CD8-positive, alpha-beta memory T cell (primary cell): ENCODE measurements around the gene PAEP. TPM values are rescaled to one million over a fixed set of nuclear protein-coding genes. Genes with fewer than 3 reads are reported as not detected.
"Not testable (repeated sequence)": the region's sequence is repeated elsewhere in the genome, so short reads cannot be mapped to it uniquely, and the experiment has no call there.

Experiments used
- CTCF ChIA-PET: fragments of 350-600 bp; sonication (Branson Sonifier 250); formaldehyde crosslinking; loops from one replicate; lab custom pipeline; 2021; ENCODE audit warnings: antibody characterized with exemption; lab: Charles Lee
- POLR2A ChIA-PET: fragments of 350-600 bp; sonication (Branson Sonifier 250); formaldehyde crosslinking; loops from one replicate; lab custom pipeline; 2021; ENCODE audit warnings: antibody characterized with exemption; lab: Charles Lee
- DNase-seq, 5 donors: peaks; one replicate each; pipeline versions ENCODE4 v3.0.0 to v3.0.0-alpha.2; 2020 to 2022; ENCODE audit warnings: mixed read lengths in 1 of 5
- H3K27ac ChIP-seq: one replicate; pipeline ENCODE4 v1.7.0; 2013; ENCODE audit warnings: low read depth, mild to moderate bottlenecking, low read length, moderate library complexity
- H3K27me3 ChIP-seq: 2 replicates; pipeline ENCODE4 v1.7.0; 2013; ENCODE audit warnings: low read length, mild to moderate bottlenecking; ENCODE audit not compliant: insufficient read depth, poor library complexity, severe bottlenecking
- H3K36me3 ChIP-seq: 2 replicates; pipeline ENCODE4 v1.7.0; 2013; ENCODE audit warnings: mild to moderate bottlenecking, low read length, moderate library complexity; ENCODE audit not compliant: insufficient read depth
- H3K4me1 ChIP-seq: 2 replicates; pipeline ENCODE4 v1.7.0; 2013; ENCODE audit warnings: mild to moderate bottlenecking, low read length, moderate library complexity; ENCODE audit not compliant: insufficient read depth
- H3K4me3 ChIP-seq: 2 replicates; pipeline ENCODE4 v1.7.0; 2013; ENCODE audit warnings: mild to moderate bottlenecking, low read length
- H3K9me3 ChIP-seq: 2 replicates; pipeline ENCODE4 v1.7.0; 2013; ENCODE audit warnings: mild to moderate bottlenecking, low read length
- H3K27ac Mint-ChIP-seq, 8 donors: one replicate each; pipeline ENCODE4 v1.8.0; 2020 to 2021; ENCODE audit warnings: mixed read lengths in 8 of 8, mild to moderate bottlenecking in 6 of 8, inconsistent platforms in 3 of 8, moderate library complexity in 3 of 8
- H3K27me3 Mint-ChIP-seq, 2 donors: one replicate each; pipeline ENCODE4 v1.8.0; 2020 to 2021; ENCODE audit warnings: mixed read lengths in 2 of 2, mild to moderate bottlenecking in 1 of 2, moderate library complexity in 1 of 2
- H3K36me3 Mint-ChIP-seq, 3 donors: one replicate each; pipeline ENCODE4 v1.8.0; 2020 to 2021; ENCODE audit warnings: mixed read lengths in 3 of 3, inconsistent platforms in 1 of 3, mild to moderate bottlenecking in 1 of 3
- H3K4me1 Mint-ChIP-seq, 3 donors: one replicate each; pipeline ENCODE4 v1.8.0; 2020 to 2021; ENCODE audit warnings: mixed read lengths in 3 of 3, inconsistent platforms in 1 of 3, mild to moderate bottlenecking in 1 of 3
- H3K4me3 Mint-ChIP-seq, 7 donors: one replicate each; pipeline ENCODE4 v1.8.0; 2020 to 2021; ENCODE audit warnings: mixed read lengths in 7 of 7, mild to moderate bottlenecking in 6 of 7, moderate library complexity in 4 of 7, inconsistent platforms in 2 of 7
- H3K9me3 Mint-ChIP-seq, 5 donors: one replicate each; pipeline ENCODE4 v1.8.0; 2020 to 2022; ENCODE audit warnings: mixed read lengths in 5 of 5, mild to moderate bottlenecking in 3 of 5, moderate library complexity in 2 of 5, inconsistent platforms in 1 of 5
- polyA plus RNA-seq: library from polyadenylated mRNA; unstranded; fragments of 300-500 nt; fragmentation: Illumina TruSeq; gene quantifications from one replicate; pipeline ENCODE4 v1.2.3, GENCODE V29; 2021
- total RNA-seq, 2 experiments: library from RNA; stranded (reverse); gene quantifications; one replicate each; pipeline ENCODE4 v1.2.3, GENCODE V29; 2021

The PAEP gene
- total and polyA plus RNA-seq, 3 experiments from 2014 or later: not detected

GRCh38 chr9:135544981-135545635 is 16.4 kb upstream of the PAEP start:
- no peaks in the 10 kb centered on the region for H3K36me3 ChIP-seq
- DNase-seq: no peak
- CTCF ChIA-PET: no interaction called here

GRCh38 chr9:135545646-135546176 is 15.8 kb upstream of the PAEP start, which contains the start of gene OBP2A:
Gene OBP2A (plus strand): TSS chr9:135546126. CDS start chr9:135546181, 55 bp downstream.
- POLR2A ChIA-PET, H3K27me3 Mint-ChIP-seq, H3K9me3 ChIP-seq, H3K36me3 Mint-ChIP-seq, H3K4me3 Mint-ChIP-seq, H3K27me3 ChIP-seq, H3K4me1 Mint-ChIP-seq, H3K4me3 ChIP-seq, DNase-seq, H3K27ac ChIP-seq, H3K4me1 ChIP-seq, H3K9me3 Mint-ChIP-seq, H3K36me3 ChIP-seq, H3K27ac Mint-ChIP-seq, CTCF ChIA-PET: not testable (repeated sequence)

More at GRCh38 chr9:135544981-135545635, 16.4 kb upstream of the PAEP start:
- H3K27me3 Mint-ChIP-seq: peaks cover 6% of the 10 kb centered on the region in 2 donors
- no peak overlapping the region for H3K27ac ChIP-seq
- POLR2A ChIA-PET: no interaction called here
- no peaks in the 10 kb centered on the region for H3K27me3 ChIP-seq
- no peak overlapping the region for H3K4me3 ChIP-seq
- no peaks in the 10 kb centered on the region for H3K4me1 ChIP-seq
- no peaks in the 10 kb centered on the region for H3K9me3 Mint-ChIP-seq
- no peak overlapping the region for H3K4me3 Mint-ChIP-seq
- no peaks in the 10 kb centered on the region for H3K4me1 Mint-ChIP-seq
- no peaks in the 10 kb centered on the region for H3K36me3 Mint-ChIP-seq
- no peaks in the 10 kb centered on the region for H3K9me3 ChIP-seq
- no peak overlapping the region for H3K27ac Mint-ChIP-seq

GRCh38 chr9:135546792-135547617 is 14.6 kb upstream of the PAEP start:
- H3K4me3 Mint-ChIP-seq, DNase-seq, H3K27ac ChIP-seq, H3K9me3 ChIP-seq, CTCF ChIA-PET, H3K9me3 Mint-ChIP-seq, H3K4me1 ChIP-seq, H3K36me3 ChIP-seq, POLR2A ChIA-PET, H3K27me3 ChIP-seq, H3K4me1 Mint-ChIP-seq, H3K27ac Mint-ChIP-seq, H3K4me3 ChIP-seq, H3K36me3 Mint-ChIP-seq: not testable (repeated sequence)
- peaks cover 9 to 10% of the 10 kb centered on the region in 2 donors for H3K27me3 Mint-ChIP-seq

DNA sequence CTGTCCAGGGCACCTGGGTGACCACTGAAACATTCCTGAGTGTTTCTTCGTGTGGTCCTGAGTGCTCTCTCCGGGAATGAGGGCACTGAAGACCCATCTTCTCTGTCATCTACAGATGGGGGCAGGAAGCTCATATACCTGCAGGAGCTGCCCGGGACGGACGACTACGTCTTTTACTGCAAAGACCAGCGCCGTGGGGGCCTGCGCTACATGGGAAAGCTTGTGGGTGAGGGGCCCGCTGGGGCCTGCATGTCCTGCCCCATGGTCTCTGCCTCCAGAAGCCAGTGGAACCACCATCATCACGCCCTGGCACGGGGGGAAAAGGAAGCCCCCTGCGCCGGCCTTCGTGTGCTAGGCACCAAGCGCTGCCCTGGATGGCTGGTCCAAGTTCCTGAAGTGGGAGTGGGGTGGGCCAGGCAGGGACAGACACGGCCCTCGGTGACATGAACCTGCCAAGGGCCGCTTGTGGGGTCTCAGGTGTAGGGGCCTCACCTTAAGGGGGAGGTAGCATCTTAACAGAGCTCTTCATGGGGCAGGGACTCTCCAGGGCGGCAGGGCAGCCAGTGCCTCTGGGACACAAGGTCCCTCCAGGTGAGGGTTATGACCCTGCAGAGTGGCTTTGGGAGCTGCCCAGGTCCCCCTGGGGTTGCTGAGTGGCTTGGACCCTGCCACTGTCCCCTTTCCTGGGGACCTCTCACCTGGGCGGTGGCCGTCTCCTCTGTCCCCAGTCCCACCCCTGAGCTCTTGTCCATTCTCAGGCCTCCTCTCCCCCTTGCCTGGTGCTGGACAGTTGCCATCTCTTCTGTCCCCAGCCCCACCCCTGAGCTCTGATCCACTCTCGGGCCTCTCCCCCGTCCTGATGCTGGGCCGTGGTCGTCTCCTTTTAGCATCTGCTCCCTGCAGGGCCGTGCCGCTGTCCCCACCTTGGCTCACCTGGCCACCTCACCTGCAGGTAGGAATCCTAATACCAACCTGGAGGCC is 13.5 kb upstream of the PAEP start:
- DNase-seq: no peak
- CTCF ChIA-PET: interaction anchor here (0.6 to 1.2 kb wide), 2 partner anchors 18 to 114 kb away, joined by 3 read pairs; no protein-coding TSS in a partner anchor
- no peak overlapping the region for H3K27ac Mint-ChIP-seq
- no peaks in the 10 kb centered on the region for H3K4me1 Mint-ChIP-seq
- H3K9me3 Mint-ChIP-seq: no peaks in the 10 kb centered on the region
- no peaks in the 10 kb centered on the region for H3K36me3 Mint-ChIP-seq
- no peaks in the 10 kb centered on the region for H3K36me3 ChIP-seq
- POLR2A ChIA-PET: no interaction called here
- no peaks in the 10 kb centered on the region for H3K9me3 ChIP-seq
- no peak overlapping the region for H3K27ac ChIP-seq
- no peaks in the 10 kb centered on the region for H3K4me1 ChIP-seq
- H3K27me3 Mint-ChIP-seq: peaks cover 9 to 10% of the 10 kb centered on the region in 2 donors
- H3K4me3 ChIP-seq: no peak overlapping the region
- H3K4me3 Mint-ChIP-seq: no peak overlapping the region
- no peaks in the 10 kb centered on the region for H3K27me3 ChIP-seq

- H3K36me3 ChIP-seq, CTCF ChIA-PET, H3K4me1 ChIP-seq, H3K4me3 Mint-ChIP-seq, POLR2A ChIA-PET, H3K27ac ChIP-seq, H3K4me1 Mint-ChIP-seq, H3K36me3 Mint-ChIP-seq, DNase-seq, H3K9me3 ChIP-seq, H3K4me3 ChIP-seq, H3K27me3 ChIP-seq, H3K9me3 Mint-ChIP-seq: not testable (repeated sequence)
- H3K27ac Mint-ChIP-seq: peak overlapping the region in 1 of 8 donors; percentile 77
- H3K27me3 Mint-ChIP-seq: peaks cover 3 to 10% of the 10 kb centered on the region in 2 donors
Measured at GRCh38 chr9:135549478-135550343, 11.8 kb upstream of the PAEP start.

- Histone ChIP-seq H3K4me1 (no peaks in the 10 kb centered on the region), H3K27me3 (no peaks in the 10 kb centered on the region), H3K36me3 (no peaks in the 10 kb centered on the region), H3K4me3 (no peak overlapping the region), H3K27ac (no peak overlapping the region), H3K9me3 (no peaks in the 10 kb centered on the region)
- DNase-seq: no peak
- H3K4me1 Mint-ChIP-seq: no peaks in the 10 kb centered on the region
- no peaks in the 10 kb centered on the region for H3K9me3 Mint-ChIP-seq
- no peak overlapping the region for H3K4me3 Mint-ChIP-seq
- ChIA-PET POLR2A (no interaction called here), CTCF (no interaction called here)
- H3K27ac Mint-ChIP-seq: no peak overlapping the region
- no peaks in the 10 kb centered on the region for H3K36me3 Mint-ChIP-seq
- H3K27me3 Mint-ChIP-seq: peaks cover 3 to 5% of the 10 kb centered on the region in 2 donors
Measured at GRCh38 chr9:135550344-135550918, 11.1 kb upstream of the PAEP start.

- DNase-seq: no peak
- no peaks in the 10 kb centered on the region for H3K4me1 ChIP-seq
- Mint-ChIP-seq H3K36me3 (no peaks in the 10 kb centered on the region), H3K9me3 (no peaks in the 10 kb centered on the region), H3K4me3 (no peak overlapping the region), H3K27me3 (peaks cover 3 to 5% of the 10 kb centered on the region in 2 donors), H3K4me1 (no peaks in the 10 kb centered on the region), H3K27ac (no peak overlapping the region)
- no peaks in the 10 kb centered on the region for H3K9me3 ChIP-seq
- no peaks in the 10 kb centered on the region for H3K36me3 ChIP-seq
- no peak overlapping the region for H3K27ac ChIP-seq
- H3K4me3 ChIP-seq: no peak overlapping the region
- H3K27me3 ChIP-seq: no peaks in the 10 kb centered on the region
- CTCF ChIA-PET: no interaction called here
- POLR2A ChIA-PET: no interaction called here
Measured at GRCh38 chr9:135551031-135551430, 10.5 kb upstream of the PAEP start.
